ENCODE measurements around the gene SDE2.
"Not testable (repeated sequence)": the region's sequence is repeated elsewhere in the genome, so short reads cannot be mapped to it uniquely, and the experiment has no call there.

The SDE2 gene

DNA sequence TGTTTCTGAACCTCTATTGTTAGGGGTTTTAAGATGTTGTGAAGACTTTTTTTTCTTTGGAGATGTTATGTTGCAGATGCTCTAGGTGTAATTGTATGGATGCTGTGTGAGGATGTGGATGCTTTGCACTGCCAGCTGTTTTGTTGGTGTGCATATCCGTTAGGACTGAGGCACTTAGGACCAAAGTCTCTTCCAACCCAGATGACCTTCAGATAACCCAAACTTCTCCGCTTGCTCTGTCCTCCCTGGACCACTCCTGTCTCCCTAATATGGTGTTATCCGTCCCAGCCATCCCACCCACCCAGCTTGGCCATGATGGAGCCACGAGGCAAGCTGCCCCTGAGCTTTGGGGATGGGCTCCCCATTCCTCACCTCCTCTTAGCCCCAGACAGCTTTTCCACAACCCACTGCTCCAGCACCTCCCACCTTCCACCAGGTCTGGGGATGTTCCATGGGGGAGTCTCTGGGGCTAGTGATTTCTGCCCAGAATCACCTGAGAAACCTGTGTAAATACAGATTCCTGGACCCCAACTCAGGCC lies 53.0 kb downstream of the SDE2 start:
- in situ Hi-C loops (cut with MboI; ENCODE audit: low sequenced_read_pairs), result no loop called here

GRCh38 chr1:225945564-225945963 lies 53.6 kb downstream of the SDE2 start:
- in situ Hi-C loops (cut with MboI; ENCODE audit: low sequenced_read_pairs), result no loop called here

- in situ Hi-C loops (cut with MboI; ENCODE audit: low sequenced_read_pairs), result no loop called here
Measured at GRCh38 chr1:225944951-225945350, 54.2 kb downstream of the SDE2 start.

GRCh38 chr1:225944387-225944786 lies 54.8 kb downstream of the SDE2 start:
- in situ Hi-C loops (cut with MboI; ENCODE audit: low sequenced_read_pairs), result no loop called here

GRCh38 chr1:225943582-225943981 lies 55.6 kb downstream of the SDE2 start:
- in situ Hi-C loops (cut with MboI; ENCODE audit: low sequenced_read_pairs), result no loop called here

DNA sequence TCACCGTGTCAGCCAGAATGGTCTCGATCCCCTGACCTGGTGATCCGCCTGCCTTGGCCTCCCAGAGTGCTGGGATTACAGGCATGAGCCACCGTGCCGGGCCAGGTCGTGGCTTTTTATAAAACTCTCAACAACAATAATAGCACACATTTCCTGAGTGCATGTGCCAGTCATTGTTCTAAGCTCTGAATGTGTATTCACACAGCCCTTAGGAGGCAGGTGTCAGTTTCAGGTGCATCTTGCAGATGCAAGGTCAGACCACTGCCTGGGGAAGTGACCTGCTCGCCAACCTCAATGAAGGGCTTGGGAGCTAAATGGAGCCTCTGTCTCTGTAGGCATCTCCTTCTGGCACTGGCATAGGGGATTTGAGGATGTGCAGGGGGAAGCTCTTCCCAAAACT lies 56.6 kb downstream of the SDE2 start:
- in situ Hi-C loops (cut with MboI; ENCODE audit: low sequenced_read_pairs), result no loop called here

DNA sequence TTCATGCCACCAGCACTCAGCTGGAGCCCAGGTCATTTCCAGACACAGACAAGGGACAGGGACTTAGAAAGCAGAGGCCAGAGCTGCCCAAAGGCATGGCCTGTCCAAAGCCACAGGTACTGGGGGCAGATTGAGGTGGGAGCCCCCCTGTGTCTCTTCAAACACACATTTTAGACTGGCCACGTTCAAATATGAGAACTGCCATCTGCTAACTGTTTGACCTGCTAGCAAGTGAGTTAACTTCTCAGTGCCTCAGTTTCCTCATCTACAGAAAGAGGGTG lies 57.3 kb downstream of the SDE2 start:
- in situ Hi-C loops (cut with MboI; ENCODE audit: low sequenced_read_pairs), result no loop called here

DNA sequence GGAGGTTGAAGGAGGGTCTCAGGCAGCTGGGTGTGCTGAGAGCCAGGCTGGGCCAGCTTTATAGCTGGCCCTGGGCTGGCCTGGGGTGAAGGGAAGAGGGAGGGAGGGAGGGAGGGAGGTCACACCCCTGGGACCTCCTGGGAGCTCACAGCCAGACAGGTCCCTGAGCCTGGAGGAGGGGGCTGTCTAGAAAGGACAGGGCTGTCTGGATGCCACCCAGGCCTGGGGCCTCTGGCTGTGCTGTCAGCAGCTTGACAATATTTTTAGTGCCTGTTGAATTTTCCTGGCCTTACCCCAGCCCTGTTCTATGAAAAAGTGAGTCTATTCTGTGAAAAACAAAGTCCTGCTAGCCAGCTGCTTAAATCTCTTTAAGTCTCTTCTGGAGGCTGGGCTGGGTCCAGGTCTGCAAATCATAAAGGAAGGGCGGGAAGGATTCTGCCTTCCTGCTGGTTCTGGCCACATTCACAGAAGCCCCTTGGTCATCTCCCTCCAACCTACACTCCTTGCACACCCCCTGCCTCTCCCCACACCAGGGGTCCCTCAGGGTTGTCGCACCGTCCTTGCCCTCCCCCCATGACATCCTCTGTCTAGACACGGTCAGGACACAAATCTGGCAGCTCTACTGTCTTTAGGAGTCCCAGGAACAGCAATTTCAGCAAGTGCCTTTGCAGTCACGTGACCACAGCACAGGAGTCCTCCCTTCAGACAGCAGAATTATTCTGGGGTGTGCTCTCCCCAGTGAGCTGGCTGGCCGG lies 57.8 kb downstream of the SDE2 start, which contains the start of gene LEFTY2:
LEFTY2 (minus strand) TSS at position 34 of the 755 bp plus-strand sequence. CDS start 80 bp downstream, outside the sequence.
- in situ Hi-C loops (cut with MboI; ENCODE audit: low sequenced_read_pairs), result no loop called here

DNA sequence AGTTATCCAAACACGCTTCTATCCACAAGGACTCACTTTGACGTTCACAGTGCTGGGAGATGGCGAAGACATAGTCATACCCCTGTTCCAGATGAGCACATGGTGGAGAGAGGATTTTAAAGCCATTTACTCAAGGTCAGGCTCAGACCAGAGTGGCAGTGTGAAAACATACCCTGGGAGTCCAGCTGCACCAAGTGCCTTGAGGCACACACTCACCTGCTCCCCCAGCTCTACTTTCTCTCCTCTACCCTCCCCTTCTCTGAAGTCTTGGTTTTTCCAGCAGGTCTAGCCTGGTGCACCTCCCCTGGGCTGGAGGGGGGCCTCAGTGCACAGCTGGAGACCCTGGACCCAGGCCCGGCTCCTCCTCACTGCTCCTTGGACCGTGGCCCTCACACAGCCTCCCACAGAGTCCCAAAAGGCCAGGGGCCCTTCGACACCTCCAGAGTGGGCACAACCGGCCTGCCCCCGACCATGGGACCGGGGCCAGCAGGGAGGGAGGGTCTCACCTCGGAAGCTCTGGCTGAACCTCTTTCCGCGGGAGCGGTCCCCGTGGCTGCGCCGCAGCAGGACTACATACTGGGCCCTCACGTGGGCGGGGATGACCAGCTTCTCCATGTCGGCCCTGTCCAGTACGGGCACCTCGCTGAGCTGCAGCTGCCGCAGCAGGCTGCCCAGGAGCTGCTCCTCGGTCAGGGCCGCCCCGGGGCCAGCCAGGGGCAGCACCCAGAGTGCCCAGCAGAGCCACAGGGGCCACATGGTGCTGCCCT lies 58.6 kb downstream of the SDE2 start:
- in situ Hi-C loops (cut with MboI; ENCODE audit: low sequenced_read_pairs), result no loop called here

GRCh38 chr1:225939939-225940310 lies 59.2 kb downstream of the SDE2 start:
- in situ Hi-C loops (cut with MboI; ENCODE audit: low sequenced_read_pairs), result not testable (repeated sequence)

GRCh38 chr1:225939097-225939938 lies 59.8 kb downstream of the SDE2 start:
- in situ Hi-C loops (cut with MboI; ENCODE audit: low sequenced_read_pairs), result not testable (repeated sequence)

- in situ Hi-C loops (cut with MboI; ENCODE audit: low sequenced_read_pairs), result no loop called here
Measured at GRCh38 chr1:225937048-225937968, 61.8 kb downstream of the SDE2 start.

DNA sequence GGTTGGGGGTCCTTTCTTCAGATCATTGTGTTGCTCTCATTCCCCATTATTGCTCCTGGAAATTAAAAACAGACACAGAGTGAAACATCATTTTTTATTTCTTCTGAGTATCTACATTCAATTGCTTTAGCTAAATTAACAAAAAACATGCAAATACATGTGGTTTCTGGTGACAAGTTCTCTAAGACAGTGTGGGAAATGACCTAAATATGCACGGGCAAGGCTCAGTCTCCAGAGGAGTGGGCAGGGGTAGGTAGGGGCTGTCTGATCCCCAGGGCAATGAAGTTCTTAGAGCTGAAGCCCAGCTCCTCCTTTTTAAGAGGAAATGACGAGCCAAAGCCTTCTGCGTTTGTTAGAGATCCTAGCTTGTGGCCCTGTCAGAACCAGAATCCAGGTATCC lies 62.6 kb downstream of the SDE2 start:
- in situ Hi-C loops (cut with MboI; ENCODE audit: low sequenced_read_pairs), result no loop called here

DNA sequence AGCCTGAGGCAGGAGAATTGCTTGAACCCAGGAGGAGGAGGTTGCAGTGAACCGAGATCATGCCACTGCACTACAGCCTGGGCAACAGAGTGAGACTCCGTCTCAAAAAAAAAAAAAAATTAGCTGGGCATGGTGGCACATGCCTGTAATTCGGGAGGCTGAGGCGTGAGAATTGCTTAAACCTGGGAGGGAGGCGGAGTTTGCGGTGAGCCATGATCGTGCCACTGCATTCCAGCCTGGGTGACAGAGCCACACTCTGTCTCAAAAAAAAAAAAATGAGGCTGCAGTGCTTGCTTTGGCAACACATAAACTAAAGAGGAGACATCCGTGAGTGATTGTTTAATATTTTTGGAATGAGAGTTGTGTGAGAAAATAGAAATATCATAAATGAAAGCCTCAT lies 63.1 kb downstream of the SDE2 start:
- in situ Hi-C loops (cut with MboI; ENCODE audit: low sequenced_read_pairs), result not testable (repeated sequence)

DNA sequence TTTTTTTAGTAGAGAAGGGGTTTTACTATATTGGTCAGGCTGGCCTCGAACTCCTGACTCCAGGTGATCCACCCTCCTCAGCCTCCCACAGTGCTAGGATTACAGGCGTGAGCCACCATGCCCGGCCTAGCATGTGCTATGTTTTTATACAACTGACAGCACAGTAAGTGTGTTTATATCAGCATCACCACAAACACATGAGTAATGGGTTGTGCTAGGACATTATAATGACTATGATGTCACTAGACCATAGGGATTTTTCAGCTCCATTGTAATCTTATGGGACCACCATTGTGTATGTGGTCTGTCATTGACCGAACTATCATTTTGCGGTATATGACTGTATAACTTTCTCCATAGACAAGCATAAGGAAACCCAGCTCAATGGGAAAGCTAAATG lies 64.4 kb downstream of the SDE2 start:
- in situ Hi-C loops (cut with MboI; ENCODE audit: low sequenced_read_pairs), result no loop called here

- in situ Hi-C loops (cut with MboI; ENCODE audit: low sequenced_read_pairs), result no loop called here
Measured at GRCh38 chr1:225933072-225933471, 66.1 kb downstream of the SDE2 start.
